ENCODE data around the gene KCNAB1.

GRCh38 chr3:156507285-156507684, 386.9 kb downstream of the KCNAB1 start:
- no peak for TF ChIP-seq JUND (IDR thresholded peaks at IDR 0.05; ENCODE audit: low read length)
- TF ChIP-seq CTCF (IDR thresholded peaks at IDR 0.05; ENCODE audit: control extremely low read depth in 1 of 3, insufficient read depth in 1 of 3, low read depth in 1 of 3, low read length in 3 of 3): no peak
- TF ChIP-seq GTF2F1 (IDR thresholded peaks at IDR 0.05; ENCODE audit: borderline replicate concordance, low read depth, low read length): no peak
- no peak for TF ChIP-seq EZH2 (IDR thresholded peaks at IDR 0.05; ENCODE audit: low read depth, low read length, severe bottlenecking)
- no peak for TF ChIP-seq RNF2 (IDR thresholded peaks at IDR 0.05; ENCODE audit: borderline replicate concordance, low read depth, low read length, missing control alignments, poor library complexity, severe bottlenecking)
- TF ChIP-seq SIN3A (conservative IDR thresholded peaks at IDR 0.05 in 1 of 2, IDR thresholded peaks at IDR 0.05 in 1 of 2; ENCODE audit: low read depth in 1 of 2, low read length in 2 of 2): no peak
- no peak for TF ChIP-seq POLR2A (IDR thresholded peaks at IDR 0.05; ENCODE audit: control extremely low read depth in 1 of 2, low read depth in 2 of 2, low read length in 2 of 2)
- TF ChIP-seq SP1 (IDR thresholded peaks at IDR 0.05; ENCODE audit: low read depth, low read length): no peak
- no peak for TF ChIP-seq SRF (IDR thresholded peaks at IDR 0.05; ENCODE audit: low read depth, low read length)
- TF ChIP-seq RAD21 (IDR thresholded peaks at IDR 0.05 in 1 of 2, conservative IDR thresholded peaks at IDR 0.05 in 1 of 2; ENCODE audit: low read depth in 2 of 2, low read length in 2 of 2): no peak
- no peak for TF ChIP-seq EP300 (IDR thresholded peaks at IDR 0.05; ENCODE audit: borderline replicate concordance in 1 of 2, low read depth in 2 of 2, low read length in 2 of 2)
- TF ChIP-seq RBBP5 (IDR thresholded peaks at IDR 0.05; ENCODE audit: borderline replicate concordance, low read depth, low read length): no peak

Data from H1 (cell line).